Astrocyte (in vitro differentiated cells and primary cell): ENCODE results near the gene NWD2. TPM values are rescaled to one million over a fixed set of nuclear protein-coding genes. Genes with fewer than 3 reads are reported as not detected.

Experiments
- DNase-seq: peaks from one replicate; pipeline ENCODE4 v3.0.0-alpha.2; 2010; ENCODE audit warnings: low read depth
- FAIRE-seq: peaks from 2 replicates; lab custom pipeline; 2011; peaks lifted over from hg19 to GRCh38; lab: Jason Lieb, UNC
- H2AFZ ChIP-seq: 2 replicates; pipeline ENCODE4 v1.6.0; 2012; ENCODE audit warnings: low read depth, low read length, inconsistent platforms
- H3K27ac ChIP-seq: 2 replicates; pipeline ENCODE4 v1.5.1; 2011; ENCODE audit warnings: low read depth, low read length, inconsistent platforms
- H3K27me3 ChIP-seq: 2 replicates; pipeline ENCODE4 v1.6.0; 2011; ENCODE audit warnings: low read length, inconsistent platforms; ENCODE audit not compliant: insufficient read depth
- H3K36me3 ChIP-seq: 2 replicates; pipeline ENCODE4 v1.5.1; 2011; ENCODE audit warnings: low read length, inconsistent platforms; ENCODE audit not compliant: insufficient read depth
- H3K4me1 ChIP-seq: 2 replicates; pipeline ENCODE4 v1.5.1; 2011; ENCODE audit warnings: low read length, inconsistent platforms; ENCODE audit not compliant: insufficient read depth
- H3K4me2 ChIP-seq: 2 replicates; pipeline ENCODE4 v1.6.0; 2012; ENCODE audit warnings: low read length, inconsistent platforms
- H3K4me3 ChIP-seq: 2 replicates; pipeline ENCODE4 v1.5.1; 2011; ENCODE audit warnings: low read depth, mild to moderate bottlenecking, low read length, inconsistent platforms; ENCODE audit not compliant: insufficient read depth
- H3K79me2 ChIP-seq: 2 replicates; pipeline ENCODE4 v1.6.0; 2012; ENCODE audit warnings: mild to moderate bottlenecking, low read length, inconsistent platforms; ENCODE audit not compliant: insufficient read depth
- H3K9ac ChIP-seq: 2 replicates; pipeline ENCODE4 v1.6.0; 2012; ENCODE audit warnings: mild to moderate bottlenecking, low read length, inconsistent platforms
- H3K9me3 ChIP-seq: 2 replicates; pipeline ENCODE4 v1.5.1; 2012; ENCODE audit warnings: low read depth, mild to moderate bottlenecking, low read length, inconsistent platforms; ENCODE audit not compliant: insufficient read depth
- H4K20me1 ChIP-seq: 2 replicates; pipeline ENCODE4 v1.6.0; 2012; ENCODE audit warnings: low read length, inconsistent platforms; ENCODE audit not compliant: insufficient read depth
- H3K27ac Mint-ChIP-seq: one replicate; pipeline ENCODE4 v1.8.0; 2021; ENCODE audit warnings: mild to moderate bottlenecking, mixed read lengths; ENCODE audit not compliant: unreplicated experiment
- H3K27me3 Mint-ChIP-seq: one replicate; pipeline ENCODE4 v1.8.0; 2021; ENCODE audit warnings: low read depth, mixed read lengths; ENCODE audit not compliant: unreplicated experiment
- H3K36me3 Mint-ChIP-seq: one replicate; pipeline ENCODE4 v1.8.0; 2021; ENCODE audit warnings: low read depth, mixed read lengths; ENCODE audit not compliant: unreplicated experiment
- H3K4me1 Mint-ChIP-seq: one replicate; pipeline ENCODE4 v1.8.0; 2021; ENCODE audit warnings: low read depth, mixed read lengths; ENCODE audit not compliant: unreplicated experiment
- H3K4me3 Mint-ChIP-seq: one replicate; pipeline ENCODE4 v1.8.0; 2021; ENCODE audit warnings: mild to moderate bottlenecking, moderate library complexity, mixed read lengths; ENCODE audit not compliant: unreplicated experiment
- H3K9me3 Mint-ChIP-seq: one replicate; pipeline ENCODE4 v1.8.0; 2021; ENCODE audit warnings: mild to moderate bottlenecking, mixed read lengths; ENCODE audit not compliant: unreplicated experiment
- EZH2 ChIP-seq: IDR thresholded peaks from 2 replicates; pipeline ENCODE4 v1.6.1; 2012; ENCODE audit warnings: mild to moderate bottlenecking, low read length, inconsistent platforms; ENCODE audit not compliant: insufficient read depth
- total RNA-seq: library from RNA; stranded (reverse); gene quantifications from 2 replicates; pipeline ENCODE4 v1.2.1, GENCODE V29; 2021
- TF ChIP-seq, protein P1 (sequence below): IDR thresholded peaks from 2 replicates; pipeline ENCODE4 v1.5.1; 2011; ENCODE audit warnings: low read depth, mild to moderate bottlenecking, inconsistent platforms, low read length, moderate library complexity; ENCODE audit not compliant: insufficient read depth

Gene NWD2
- total RNA-seq, 1 donor from 2014 or later, result not detected

DNA sequence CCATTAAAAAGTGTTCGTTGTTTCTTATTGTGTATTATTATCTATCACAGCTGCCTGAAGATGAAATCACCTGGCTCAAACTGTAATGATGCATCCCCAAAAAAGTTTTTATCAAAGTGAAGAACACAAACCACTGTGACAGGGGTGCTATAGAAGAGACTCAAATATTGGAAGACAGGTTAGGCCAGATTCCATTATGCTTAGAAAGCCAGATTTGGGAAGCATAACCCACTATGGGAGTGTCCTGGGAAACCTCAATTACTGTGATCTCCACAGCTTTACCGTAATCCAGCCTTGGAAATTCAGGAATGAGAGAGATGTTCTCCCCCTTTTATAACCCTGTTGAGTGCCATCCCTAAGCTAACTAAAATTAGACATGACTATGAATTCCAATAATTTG lies 114.2 kb downstream of the NWD2 start:
- H3K4me3 Mint-ChIP-seq, result no peak overlapping the region
- FAIRE-seq, result no peak
- no peak for DNase-seq
- no peaks in the 10 kb centered on the region for H3K36me3 Mint-ChIP-seq
- Histone ChIP-seq H3K27me3 (no peaks in the 10 kb centered on the region), H3K79me2 (no peaks in the 10 kb centered on the region), H2AFZ (no peak overlapping the region), H4K20me1 (no peaks in the 10 kb centered on the region), H3K9me3 (no peaks in the 10 kb centered on the region), H3K4me1 (no peaks in the 10 kb centered on the region), H3K9ac (no peak overlapping the region), H3K4me2 (no peak overlapping the region), H3K36me3 (no peaks in the 10 kb centered on the region), H3K4me3 (no peak overlapping the region), H3K27ac (no peak overlapping the region)
- H3K4me1 Mint-ChIP-seq, result no peaks in the 10 kb centered on the region
- H3K9me3 Mint-ChIP-seq, result no peaks in the 10 kb centered on the region
- TF ChIP-seq EZH2, result no peak
- H3K27me3 Mint-ChIP-seq, result peaks cover 3% of the 10 kb centered on the region
- H3K27ac Mint-ChIP-seq, result no peak overlapping the region

DNA sequence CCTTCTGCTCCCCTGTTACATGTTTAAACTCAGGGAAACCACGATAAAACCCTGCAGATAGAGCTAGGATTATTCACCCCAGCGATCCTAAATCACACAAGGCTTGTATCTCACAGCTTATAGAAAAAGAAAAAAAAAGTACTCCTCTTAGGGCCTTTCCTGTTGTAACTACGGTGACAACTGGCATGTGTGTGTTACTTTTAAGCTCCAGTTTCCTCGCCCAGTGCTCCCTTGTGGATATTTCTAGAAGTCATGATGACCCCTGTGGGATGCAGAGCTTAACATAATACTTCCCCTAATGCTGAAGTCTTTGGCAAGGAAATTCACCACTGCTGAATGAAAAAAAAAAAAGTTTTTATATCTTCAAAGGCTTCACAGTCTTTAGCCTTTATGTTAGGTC lies 114.7 kb downstream of the NWD2 start:
- Histone ChIP-seq H2AFZ (no peak overlapping the region), H3K27me3 (no peaks in the 10 kb centered on the region), H4K20me1 (no peaks in the 10 kb centered on the region), H3K79me2 (no peaks in the 10 kb centered on the region), H3K9me3 (no peaks in the 10 kb centered on the region), H3K4me1 (no peaks in the 10 kb centered on the region), H3K4me3 (no peak overlapping the region), H3K9ac (no peak overlapping the region), H3K36me3 (no peaks in the 10 kb centered on the region), H3K4me2 (no peak overlapping the region), H3K27ac (no peak overlapping the region)
- TF ChIP-seq, protein P1, sequence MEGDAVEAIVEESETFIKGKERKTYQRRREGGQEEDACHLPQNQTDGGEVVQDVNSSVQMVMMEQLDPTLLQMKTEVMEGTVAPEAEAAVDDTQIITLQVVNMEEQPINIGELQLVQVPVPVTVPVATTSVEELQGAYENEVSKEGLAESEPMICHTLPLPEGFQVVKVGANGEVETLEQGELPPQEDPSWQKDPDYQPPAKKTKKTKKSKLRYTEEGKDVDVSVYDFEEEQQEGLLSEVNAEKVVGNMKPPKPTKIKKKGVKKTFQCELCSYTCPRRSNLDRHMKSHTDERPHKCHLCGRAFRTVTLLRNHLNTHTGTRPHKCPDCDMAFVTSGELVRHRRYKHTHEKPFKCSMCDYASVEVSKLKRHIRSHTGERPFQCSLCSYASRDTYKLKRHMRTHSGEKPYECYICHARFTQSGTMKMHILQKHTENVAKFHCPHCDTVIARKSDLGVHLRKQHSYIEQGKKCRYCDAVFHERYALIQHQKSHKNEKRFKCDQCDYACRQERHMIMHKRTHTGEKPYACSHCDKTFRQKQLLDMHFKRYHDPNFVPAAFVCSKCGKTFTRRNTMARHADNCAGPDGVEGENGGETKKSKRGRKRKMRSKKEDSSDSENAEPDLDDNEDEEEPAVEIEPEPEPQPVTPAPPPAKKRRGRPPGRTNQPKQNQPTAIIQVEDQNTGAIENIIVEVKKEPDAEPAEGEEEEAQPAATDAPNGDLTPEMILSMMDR, result no peak
- no peak for TF ChIP-seq EZH2
- no peak overlapping the region for H3K4me3 Mint-ChIP-seq
- peaks cover 3% of the 10 kb centered on the region for H3K27me3 Mint-ChIP-seq
- FAIRE-seq (no peak), DNase-seq (no peak)
- no peaks in the 10 kb centered on the region for H3K4me1 Mint-ChIP-seq
- H3K36me3 Mint-ChIP-seq, result no peaks in the 10 kb centered on the region
- H3K9me3 Mint-ChIP-seq, result no peaks in the 10 kb centered on the region
- no peak overlapping the region for H3K27ac Mint-ChIP-seq

DNA sequence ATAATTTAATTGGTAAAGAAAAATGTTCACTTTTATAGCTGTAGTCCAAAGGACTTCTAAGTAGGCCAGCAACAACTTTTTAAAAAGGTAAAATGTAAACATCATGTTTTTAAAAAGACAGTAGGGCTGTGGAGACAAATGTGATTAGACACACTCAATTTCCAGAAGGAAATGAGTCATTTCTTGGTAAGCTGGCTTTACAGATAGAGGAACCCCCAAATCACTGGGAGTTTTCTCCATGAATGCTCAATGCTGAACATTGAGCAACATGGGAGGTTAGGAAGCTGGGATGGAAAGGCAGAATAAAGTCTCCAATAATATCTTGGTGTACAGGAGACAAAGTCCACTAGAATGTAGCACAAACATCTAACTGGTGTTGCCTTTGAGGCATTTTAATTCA lies 121.3 kb downstream of the NWD2 start:
- H3K4me2 ChIP-seq, result no peak overlapping the region
- TF ChIP-seq, protein P1, result no peak
- TF ChIP-seq EZH2, result no peak
- no peak for FAIRE-seq
- no peaks in the 10 kb centered on the region for H3K27me3 ChIP-seq
- H3K4me1 Mint-ChIP-seq, result peaks cover 14% of the 10 kb centered on the region
- H3K4me3 Mint-ChIP-seq, result no peak overlapping the region
- H3K4me3 ChIP-seq, result no peak overlapping the region
- H3K27me3 Mint-ChIP-seq, result peaks cover 3% of the 10 kb centered on the region
- no peaks in the 10 kb centered on the region for H3K4me1 ChIP-seq
- no peak overlapping the region for H3K27ac Mint-ChIP-seq
- no peaks in the 10 kb centered on the region for H3K9me3 ChIP-seq
- no peak for DNase-seq
- no peaks in the 10 kb centered on the region for H3K36me3 Mint-ChIP-seq
- no peaks in the 10 kb centered on the region for H4K20me1 ChIP-seq
- no peaks in the 10 kb centered on the region for H3K79me2 ChIP-seq
- no peak overlapping the region for H3K9ac ChIP-seq
- no peaks in the 10 kb centered on the region for H3K9me3 Mint-ChIP-seq
- H2AFZ ChIP-seq, result no peak overlapping the region
- H3K27ac ChIP-seq, result no peak overlapping the region
- H3K36me3 ChIP-seq, result no peaks in the 10 kb centered on the region
